Esophagus squamous epithelium (tissue), 4 donors: Measurements from ENCODE around the gene CACNA1D.

Experiments
- POLR2A ChIP-seq, 4 donors: fragments of 450-650 bp; IDR thresholded peaks; one replicate each; pipeline ENCODE4 v1.6.1; 2017; ENCODE audit warnings: antibody characterized with exemption in 4 of 4, mild to moderate bottlenecking in 4 of 4, moderate library complexity in 3 of 4
- TF ChIP-seq, protein P1 (sequence below), 6 experiments: fragments of 450-650 bp in 4 of 6; fragments of 200-600 bp in 2 of 6; sonication (generic) in 2 of 6; IDR thresholded peaks; one replicate each; pipeline ENCODE4 v1.5.1; 2016 to 2019; ENCODE audit warnings: antibody characterized with exemption in 6 of 6, mild to moderate bottlenecking in 4 of 6, moderate library complexity in 4 of 6

DNA sequence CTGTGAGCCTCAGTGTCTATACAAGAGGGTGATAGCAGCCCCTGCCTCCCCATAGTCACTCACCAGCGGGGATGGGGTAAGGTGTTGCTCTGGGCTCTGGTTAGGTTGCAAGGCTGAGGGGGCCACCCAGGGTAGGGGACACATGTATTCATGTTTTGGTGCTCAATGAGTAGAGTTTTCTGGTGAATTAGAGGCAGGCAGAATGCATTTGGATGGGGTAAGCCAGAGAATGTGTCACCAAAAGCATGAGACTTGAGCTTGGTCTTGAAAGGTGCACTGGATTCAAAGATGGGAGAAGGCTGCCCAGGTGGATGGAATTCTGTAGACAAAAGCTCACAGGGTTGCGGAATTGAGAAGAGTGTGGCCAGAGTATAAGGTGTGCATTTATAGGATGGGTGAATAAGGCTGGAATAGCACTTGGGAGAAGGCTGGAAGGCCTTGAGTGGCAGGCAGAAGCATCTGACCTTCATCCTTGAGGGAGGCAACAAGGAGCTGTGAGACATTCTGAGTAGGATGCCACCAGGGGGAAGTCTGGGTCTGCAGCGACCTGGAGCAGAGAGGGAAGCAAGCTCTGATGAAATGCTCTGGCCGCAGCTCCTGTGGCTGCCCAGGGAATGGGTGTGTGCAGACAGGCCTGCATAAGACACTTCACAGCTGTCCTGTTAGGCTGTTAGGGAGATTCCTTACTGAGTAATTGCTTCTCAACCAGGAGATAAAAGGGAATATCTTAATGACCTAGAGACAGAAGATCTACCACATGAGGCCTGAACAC, 202.2 kb downstream of the CACNA1D start:
- TF ChIP-seq, protein P1, sequence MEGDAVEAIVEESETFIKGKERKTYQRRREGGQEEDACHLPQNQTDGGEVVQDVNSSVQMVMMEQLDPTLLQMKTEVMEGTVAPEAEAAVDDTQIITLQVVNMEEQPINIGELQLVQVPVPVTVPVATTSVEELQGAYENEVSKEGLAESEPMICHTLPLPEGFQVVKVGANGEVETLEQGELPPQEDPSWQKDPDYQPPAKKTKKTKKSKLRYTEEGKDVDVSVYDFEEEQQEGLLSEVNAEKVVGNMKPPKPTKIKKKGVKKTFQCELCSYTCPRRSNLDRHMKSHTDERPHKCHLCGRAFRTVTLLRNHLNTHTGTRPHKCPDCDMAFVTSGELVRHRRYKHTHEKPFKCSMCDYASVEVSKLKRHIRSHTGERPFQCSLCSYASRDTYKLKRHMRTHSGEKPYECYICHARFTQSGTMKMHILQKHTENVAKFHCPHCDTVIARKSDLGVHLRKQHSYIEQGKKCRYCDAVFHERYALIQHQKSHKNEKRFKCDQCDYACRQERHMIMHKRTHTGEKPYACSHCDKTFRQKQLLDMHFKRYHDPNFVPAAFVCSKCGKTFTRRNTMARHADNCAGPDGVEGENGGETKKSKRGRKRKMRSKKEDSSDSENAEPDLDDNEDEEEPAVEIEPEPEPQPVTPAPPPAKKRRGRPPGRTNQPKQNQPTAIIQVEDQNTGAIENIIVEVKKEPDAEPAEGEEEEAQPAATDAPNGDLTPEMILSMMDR (IDR thresholded peaks at IDR 0.05): no peak
- no peak for TF ChIP-seq POLR2A (IDR thresholded peaks at IDR 0.05)
